Left lung (tissue), 10 donors: ENCODE results near the gene ENTPD8. TPM values are rescaled to one million over a fixed set of nuclear protein-coding genes. Genes with fewer than 3 reads are reported as not detected.

Experiments used
- ATAC-seq: fragments of 200-7000 bp; cut with Tn5 transposase; one replicate; pipeline ENCODE4 v1.9.1; 2020; ENCODE audit warnings: moderate library complexity
- DNase-seq, 4 donors: peaks; one replicate each; pipeline ENCODE4 v3.0.0-alpha.2; 2013 to 2020
- H3K27ac ChIP-seq, 2 donors: fragments of 200-600 bp; sonication (generic) in 1 of 2; one replicate each; pipeline versions ENCODE4 v1.5.0 to v1.8.0; 2020 to 2021
- H3K27me3 ChIP-seq, 2 donors: fragments of 200-600 bp; sonication (generic) in 1 of 2; one replicate each; pipeline versions ENCODE4 v1.5.0 to v1.8.0; 2020 to 2021
- H3K36me3 ChIP-seq, 2 donors: fragments of 200-600 bp; sonication (generic) in 1 of 2; one replicate each; pipeline versions ENCODE4 v1.5.0 to v1.8.0; 2020 to 2021
- H3K4me1 ChIP-seq, 2 donors: fragments of 200-600 bp; one replicate each; pipeline ENCODE4 v1.8.0; 2021
- H3K4me3 ChIP-seq, 2 donors: fragments of 200-600 bp; sonication (generic) in 1 of 2; one replicate each; pipeline versions ENCODE4 v1.5.0 to v1.8.0; 2020 to 2021; ENCODE audit warnings: mild to moderate bottlenecking in 1 of 2
- H3K9me3 ChIP-seq, 2 donors: fragments of 200-600 bp; sonication (generic) in 1 of 2; one replicate each; pipeline versions ENCODE4 v1.5.0 to v1.8.0; 2020 to 2021
- intact Hi-C, 2 donors: fragments of 100-400 bp; cut with DNase I; formaldehyde crosslinking; loops; one replicate each; pipeline versions ENCODE4 v1.11.2 to v1.14.2; 2022
- microRNA-seq, 2 donors: library from miRNA; unstranded; fragments of <30 nt; microRNA quantifications; one replicate each; pipeline ENCODE4, GENCODE V29; 2019
- polyA plus RNA-seq, 6 donors: library from polyadenylated mRNA; unstranded; fragments of 120-200 nt; gene quantifications; one replicate each; pipeline ENCODE4 v1.2.1, GENCODE V29; 2013; ENCODE audit not compliant: insufficient read length in 6 of 6
- total RNA-seq, 2 donors: library from RNA; stranded (reverse); fragmentation: NEBNext Ultra II Directional; extraction: Animal tissue kit (Norgen Biotek cat#: 25700); gene quantifications; one replicate each; pipeline ENCODE4 v1.2.1, GENCODE V29; 2021
- TF ChIP-seq, protein P1 (sequence below), 2 donors: fragments of 200-600 bp; sonication (generic) in 1 of 2; IDR thresholded peaks; one replicate each; pipeline versions ENCODE4 v1.5.0 to v1.8.0; 2021; ENCODE audit warnings: antibody characterized with exemption in 2 of 2
- donor health status: DM: no; HTN: yes; CAD: no.
- donor health status: DM: no; HTN: no; CAD: no.

The ENTPD8 gene
- total and polyA plus RNA-seq, 8 donors, result 0.15 to 0.68 (median 0.40) TPM; not detected in 1

DNA sequence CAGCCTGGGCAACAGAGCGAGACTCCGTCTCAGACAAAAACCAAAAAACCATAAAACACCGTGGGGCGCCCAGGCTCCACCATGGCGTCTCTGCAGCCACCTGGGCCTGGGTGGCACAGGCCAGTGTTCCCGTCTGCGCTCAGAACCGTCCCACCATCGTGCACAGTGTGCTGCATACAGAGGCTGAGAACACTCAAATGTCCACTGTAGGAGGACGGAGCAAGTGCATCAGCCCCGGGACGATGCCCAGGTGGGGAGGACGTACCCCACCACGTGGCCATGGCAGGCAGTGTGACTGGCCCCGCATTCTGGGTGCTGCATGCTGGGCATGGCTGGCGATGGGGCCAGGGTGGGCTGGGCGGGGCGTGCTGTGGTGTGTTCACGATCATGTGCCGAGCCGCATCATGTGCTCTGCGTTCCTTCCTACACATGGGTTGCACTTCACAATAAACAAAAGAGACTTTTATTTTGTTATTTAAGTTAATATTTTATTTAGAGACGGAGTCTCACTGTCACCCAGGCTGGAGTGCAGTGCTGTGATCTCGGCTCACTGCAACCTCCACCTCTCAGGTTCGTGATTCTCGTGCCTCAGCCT is 56.0 kb downstream of the ENTPD8 start:
- DNase-seq (no peak), ATAC-seq (no peak)
- Histone ChIP-seq H3K27me3 (no peaks in the 10 kb centered on the region), H3K9me3 (no peaks in the 10 kb centered on the region), H3K27ac (no peak overlapping the region), H3K4me1 (peaks cover 0 to 16% of the 10 kb centered on the region in 2 donors), H3K4me3 (no peak overlapping the region), H3K36me3 (peaks cover 0 to 6% of the 10 kb centered on the region in 2 donors)
- TF ChIP-seq, protein P1, sequence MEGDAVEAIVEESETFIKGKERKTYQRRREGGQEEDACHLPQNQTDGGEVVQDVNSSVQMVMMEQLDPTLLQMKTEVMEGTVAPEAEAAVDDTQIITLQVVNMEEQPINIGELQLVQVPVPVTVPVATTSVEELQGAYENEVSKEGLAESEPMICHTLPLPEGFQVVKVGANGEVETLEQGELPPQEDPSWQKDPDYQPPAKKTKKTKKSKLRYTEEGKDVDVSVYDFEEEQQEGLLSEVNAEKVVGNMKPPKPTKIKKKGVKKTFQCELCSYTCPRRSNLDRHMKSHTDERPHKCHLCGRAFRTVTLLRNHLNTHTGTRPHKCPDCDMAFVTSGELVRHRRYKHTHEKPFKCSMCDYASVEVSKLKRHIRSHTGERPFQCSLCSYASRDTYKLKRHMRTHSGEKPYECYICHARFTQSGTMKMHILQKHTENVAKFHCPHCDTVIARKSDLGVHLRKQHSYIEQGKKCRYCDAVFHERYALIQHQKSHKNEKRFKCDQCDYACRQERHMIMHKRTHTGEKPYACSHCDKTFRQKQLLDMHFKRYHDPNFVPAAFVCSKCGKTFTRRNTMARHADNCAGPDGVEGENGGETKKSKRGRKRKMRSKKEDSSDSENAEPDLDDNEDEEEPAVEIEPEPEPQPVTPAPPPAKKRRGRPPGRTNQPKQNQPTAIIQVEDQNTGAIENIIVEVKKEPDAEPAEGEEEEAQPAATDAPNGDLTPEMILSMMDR (IDR thresholded peaks at IDR 0.05), result no peak
- intact Hi-C loops, result no loop called here

Small RNA genes lying within 50 kb of the gene (microRNA-seq; reads per million reads assigned to microRNA genes)
- gene MIR7114, result 0.50 to 0.68 reads per million in 2 donors

Other genes starting within 250 kb of the ENTPD8 start
- 10 to 100 TPM; 21.6 to 21.7 TPM for gene TPRN, start 240.6 kb downstream of the ENTPD8 start, total RNA-seq
- 10 to 100 TPM in 3 of 6 donors, 1 to 10 TPM in 3; 6.7 to 13.8 (median 9.4) TPM for gene TPRN, start 240.6 kb downstream of the ENTPD8 start, polyA plus RNA-seq
- 10 to 100 TPM; 30.6 to 31.7 TPM for gene TMEM203, start 235.7 kb downstream of the ENTPD8 start, total RNA-seq
- 10 to 100 TPM; 30.4 to 37.8 (median 33.3) TPM for gene TMEM203, start 235.7 kb downstream of the ENTPD8 start, polyA plus RNA-seq
- 10 to 100 TPM; 16.5 to 19.5 TPM for gene NDOR1, start 235.7 kb downstream of the ENTPD8 start, total RNA-seq
- 10 to 100 TPM in 3 of 6 donors, 1 to 10 TPM in 3; 9.1 to 15.4 (median 10.2) TPM for gene NDOR1, start 235.7 kb downstream of the ENTPD8 start, polyA plus RNA-seq
- gene RNF208, start 219.1 kb downstream of the ENTPD8 start, total RNA-seq, result 1 to 10 TPM; 4.9 to 7.5 TPM
- 1 to 10 TPM; 4.0 to 7.8 (median 5.9) TPM for gene RNF208, start 219.1 kb downstream of the ENTPD8 start, polyA plus RNA-seq
- gene CYSRT1, start 216.2 kb downstream of the ENTPD8 start, total RNA-seq, result under 1 TPM; 0.44 to 0.50 TPM
- 1 to 10 TPM; 1.4 to 3.7 (median 2.8) TPM for gene CYSRT1, start 216.2 kb downstream of the ENTPD8 start, polyA plus RNA-seq
- under 1 TPM; 0.15 to 0.18 TPM for gene RNF224, start 213.9 kb downstream of the ENTPD8 start, total RNA-seq
- 1 to 10 TPM; 1.7 to 4.8 (median 3.5) TPM for gene RNF224, start 213.9 kb downstream of the ENTPD8 start, polyA plus RNA-seq
- under 1 TPM in 1 of 2 donors, not detected in 1; 0.12 TPM for gene SLC34A3, start 210.5 kb downstream of the ENTPD8 start, total RNA-seq
- gene SLC34A3, start 210.5 kb downstream of the ENTPD8 start, polyA plus RNA-seq, result 1 to 10 TPM; 1.0 to 2.8 (median 2.1) TPM
- gene TUBB4B, start 200.1 kb downstream of the ENTPD8 start, total RNA-seq, result 100 to 1,000 TPM; 245 to 337 TPM
- 100 to 1,000 TPM; 196 to 315 (median 237) TPM for gene TUBB4B, start 200.1 kb downstream of the ENTPD8 start, polyA plus RNA-seq
- not detected for gene STPG3, start 190.1 kb downstream of the ENTPD8 start, total RNA-seq
- gene STPG3, start 190.1 kb downstream of the ENTPD8 start, polyA plus RNA-seq, result 1 to 10 TPM in 3 of 6 donors, under 1 TPM in 3; 0.69 to 1.4 (median 0.89) TPM
- 10 to 100 TPM; 47.8 to 49.7 TPM for gene NELFB, start 186.0 kb downstream of the ENTPD8 start, total RNA-seq
- gene NELFB, start 186.0 kb downstream of the ENTPD8 start, polyA plus RNA-seq, result 10 to 100 TPM; 52.9 to 62.9 (median 56.8) TPM
- gene TOR4A, start 163.6 kb downstream of the ENTPD8 start, total RNA-seq, result 10 to 100 TPM; 31.8 to 38.5 TPM
- 10 to 100 TPM in 4 of 6 donors, 1 to 10 TPM in 2; 8.5 to 13.4 (median 11.0) TPM for gene TOR4A, start 163.6 kb downstream of the ENTPD8 start, polyA plus RNA-seq
- gene NRARP, start 139.1 kb downstream of the ENTPD8 start, total RNA-seq, result 10 to 100 TPM; 11.3 to 15.2 TPM
- gene NRARP, start 139.1 kb downstream of the ENTPD8 start, polyA plus RNA-seq, result 10 to 100 TPM in 2 of 6 donors, 1 to 10 TPM in 4; 7.0 to 11.1 (median 9.0) TPM
- gene EXD3, start 18.2 kb downstream of the ENTPD8 start, total RNA-seq, result 10 to 100 TPM; 13.7 to 21.8 TPM
- gene EXD3, start 18.2 kb downstream of the ENTPD8 start, polyA plus RNA-seq, result 10 to 100 TPM; 13.2 to 21.0 (median 16.6) TPM
- 1 to 10 TPM; 6.1 to 8.7 TPM for gene NOXA1, start 18.0 kb downstream of the ENTPD8 start, total RNA-seq
- 1 to 10 TPM; 4.5 to 7.3 (median 6.9) TPM for gene NOXA1, start 18.0 kb downstream of the ENTPD8 start, polyA plus RNA-seq
- 10 to 100 TPM; 29.5 to 31.4 TPM for gene NSMF, start 18.0 kb upstream of the ENTPD8 start, total RNA-seq
- gene NSMF, start 18.0 kb upstream of the ENTPD8 start, polyA plus RNA-seq, result 10 to 100 TPM; 31.7 to 46.5 (median 37.4) TPM
- 1 to 10 TPM; 2.9 to 6.3 TPM for gene PNPLA7, start 109.0 kb upstream of the ENTPD8 start, total RNA-seq
- 1 to 10 TPM; 3.3 to 8.9 (median 4.9) TPM for gene PNPLA7, start 109.0 kb upstream of the ENTPD8 start, polyA plus RNA-seq
- 10 to 100 TPM; 30.2 to 49.1 TPM for gene MRPL41, start 110.5 kb upstream of the ENTPD8 start, total RNA-seq
- 10 to 100 TPM; 10.9 to 22.2 (median 15.0) TPM for gene MRPL41, start 110.5 kb upstream of the ENTPD8 start, polyA plus RNA-seq
- gene DPH7, start 137.6 kb upstream of the ENTPD8 start, total RNA-seq, result 10 to 100 TPM; 25.6 to 26.8 TPM
- 10 to 100 TPM; 43.2 to 69.2 (median 55.6) TPM for gene DPH7, start 137.6 kb upstream of the ENTPD8 start, polyA plus RNA-seq
- gene ZMYND19, start 149.2 kb upstream of the ENTPD8 start, total RNA-seq, result 10 to 100 TPM; 22.3 to 30.5 TPM
- gene ZMYND19, start 149.2 kb upstream of the ENTPD8 start, polyA plus RNA-seq, result 10 to 100 TPM; 15.3 to 25.0 (median 20.5) TPM
- gene ARRDC1, start 164.3 kb upstream of the ENTPD8 start, total RNA-seq, result 10 to 100 TPM; 63.6 to 77.3 TPM
- 10 to 100 TPM; 26.2 to 43.9 (median 31.7) TPM for gene ARRDC1, start 164.3 kb upstream of the ENTPD8 start, polyA plus RNA-seq
- gene EHMT1, start 177.6 kb upstream of the ENTPD8 start, total RNA-seq, result 10 to 100 TPM; 71.5 to 79.8 TPM
- gene EHMT1, start 177.6 kb upstream of the ENTPD8 start, polyA plus RNA-seq, result 10 to 100 TPM; 77.9 to 92.7 (median 85.8) TPM